Subcutaneous abdominal adipose tissue (tissue), 5 donors: ENCODE measurements around the gene PMM2.
A peak's percentile ranks its signal among the peaks of the same experiment; 100 is the strongest.

Experiments used
- H3K27ac ChIP-seq: one replicate; pipeline ENCODE4 v1.7.0; 2013; ENCODE audit warnings: low read depth, mild to moderate bottlenecking, inconsistent platforms, low read length, moderate library complexity
- H3K27me3 ChIP-seq, 5 donors: one replicate each; pipeline ENCODE4 v1.7.0; 2013; ENCODE audit warnings: low read length in 5 of 5, inconsistent platforms in 1 of 5; ENCODE audit not compliant: control insufficient read depth in 5 of 5, insufficient read depth in 4 of 5
- H3K36me3 ChIP-seq, 5 donors: one replicate each; pipeline ENCODE4 v1.7.0; 2013; ENCODE audit warnings: low read length in 5 of 5; ENCODE audit not compliant: control insufficient read depth in 5 of 5, insufficient read depth in 5 of 5
- H3K4me1 ChIP-seq, 5 donors: one replicate each; pipeline ENCODE4 v1.7.0; 2013; ENCODE audit warnings: low read length in 5 of 5, mild to moderate bottlenecking in 3 of 5, moderate library complexity in 1 of 5; ENCODE audit not compliant: control insufficient read depth in 5 of 5, insufficient read depth in 5 of 5
- H3K4me3 ChIP-seq, 5 donors: one replicate each; pipeline ENCODE4 v1.7.0; 2013; ENCODE audit warnings: low read length in 5 of 5, low read depth in 1 of 5
- H3K9ac ChIP-seq, 5 donors: one replicate each; pipeline ENCODE4 v1.7.0; 2013; ENCODE audit warnings: low read length in 5 of 5, mild to moderate bottlenecking in 4 of 5, moderate library complexity in 3 of 5
- H3K9me3 ChIP-seq, 5 donors: one replicate each; pipeline ENCODE4 v1.7.0; 2013; ENCODE audit warnings: low read length in 5 of 5; ENCODE audit not compliant: control insufficient read depth in 5 of 5
- donor health status: healthy.
- donor health status: healthy.
- donor health status: healthy.
- donor health status: healthy.
- donor health status: healthy.

Gene PMM2

DNA sequence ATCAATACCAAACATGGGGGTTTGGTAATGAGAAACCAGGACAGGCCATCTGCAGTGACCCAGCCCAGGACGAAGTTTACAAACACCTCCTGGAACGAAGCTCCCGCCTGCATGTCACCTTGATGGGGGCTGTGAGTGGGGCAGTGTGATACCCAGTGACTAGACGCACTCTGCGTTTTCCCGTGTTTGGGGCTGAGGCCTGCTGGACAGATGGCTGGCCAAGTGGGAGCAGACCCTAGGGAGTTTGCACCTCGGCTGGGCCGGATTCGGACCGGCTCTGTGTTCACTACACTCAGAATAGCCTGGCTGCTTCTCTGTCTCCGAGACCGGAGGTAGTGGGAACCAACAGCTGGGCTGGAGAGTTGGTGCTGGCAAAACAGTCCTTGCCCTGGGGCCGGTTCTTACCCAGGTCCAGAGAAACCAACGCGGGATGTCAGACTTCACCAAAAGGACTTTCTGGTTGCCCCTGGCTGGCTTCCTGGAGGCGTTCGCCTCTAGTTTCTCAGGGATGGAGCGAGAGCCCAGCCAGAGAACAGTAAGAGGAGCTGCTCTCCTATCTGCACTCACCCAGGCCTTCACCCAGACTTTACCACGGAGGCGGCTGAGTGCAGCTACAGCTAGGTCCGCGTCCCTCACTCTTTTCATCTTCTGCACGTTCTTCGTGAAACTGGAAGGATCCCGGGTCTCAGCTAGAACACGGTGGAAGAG, 50.7 kb downstream of the PMM2 start:
- H3K4me3 ChIP-seq = no peak overlapping the region
- peaks cover 9 to 41% (median 27%) of the 10 kb centered on the region in 5 donors for H3K4me1 ChIP-seq
- no peaks in the 10 kb centered on the region for H3K27me3 ChIP-seq
- no peaks in the 10 kb centered on the region for H3K9me3 ChIP-seq
- H3K27ac ChIP-seq = peak overlapping the region; percentile 51
- peaks cover 0 to 45% (median 26%) of the 10 kb centered on the region in 5 donors for H3K36me3 ChIP-seq
- H3K9ac ChIP-seq = no peak overlapping the region

DNA sequence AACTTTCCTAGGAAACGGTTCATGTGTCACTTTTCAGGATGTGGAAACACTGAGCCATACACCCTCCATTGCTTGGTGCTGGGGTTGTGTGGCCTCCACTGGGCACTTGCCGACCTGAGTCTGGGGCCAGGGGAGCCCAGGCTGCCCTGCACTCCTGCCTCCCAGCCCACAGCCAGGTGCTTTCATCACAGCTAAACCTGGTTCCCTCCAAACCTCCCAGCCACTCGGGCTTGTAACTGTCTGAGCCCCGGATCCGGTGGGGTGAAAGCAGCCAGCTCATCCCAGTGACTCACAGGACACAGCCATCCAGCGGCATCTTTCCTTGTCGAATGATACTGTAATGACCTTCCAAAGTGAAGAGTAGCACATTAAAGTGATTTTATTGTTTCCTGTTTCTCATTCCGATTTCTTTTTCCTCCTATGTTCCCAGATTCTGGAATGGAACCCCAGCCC, 51.3 kb downstream of the PMM2 start:
- Histone ChIP-seq H3K4me1 (peaks cover 9 to 46% (median 32%) of the 10 kb centered on the region in 5 donors), H3K27ac (peak overlapping the region; percentile 51), H3K27me3 (no peaks in the 10 kb centered on the region), H3K36me3 (peaks cover 0 to 47% (median 26%) of the 10 kb centered on the region in 5 donors), H3K9ac (no peak overlapping the region), H3K9me3 (no peaks in the 10 kb centered on the region), H3K4me3 (no peak overlapping the region)

DNA sequence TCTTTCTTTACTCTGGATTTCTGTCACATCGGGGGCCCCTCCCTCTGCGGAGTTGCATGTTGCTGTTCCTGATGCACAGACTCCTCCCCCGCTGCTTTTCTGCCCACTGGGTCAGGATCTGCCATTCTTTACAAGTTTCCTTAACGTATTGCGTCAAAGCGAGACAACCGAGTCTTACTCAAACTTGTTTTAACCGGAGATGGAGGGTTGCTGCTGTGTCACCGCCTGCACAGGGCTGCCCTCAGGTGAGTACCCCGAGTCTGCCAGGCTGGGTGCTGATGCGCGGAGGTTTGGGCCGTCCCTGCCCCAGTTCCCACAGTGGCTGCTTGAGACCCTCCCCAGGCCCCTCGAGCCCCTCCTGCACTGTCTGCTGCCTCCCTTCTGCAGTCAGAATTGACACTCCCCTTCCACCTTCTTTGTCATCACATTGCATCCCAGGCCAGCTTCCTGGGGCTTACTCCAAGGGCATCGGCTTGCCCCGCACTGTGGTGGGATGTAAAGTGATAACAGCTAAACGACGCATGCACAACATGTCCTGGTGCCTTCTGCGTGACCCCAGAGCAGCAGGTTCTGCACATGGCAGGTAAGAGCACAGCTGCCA, 51.9 kb downstream of the PMM2 start:
- peak overlapping the region; percentile 51 for H3K27ac ChIP-seq
- H3K4me1 ChIP-seq = peaks cover 9 to 52% (median 35%) of the 10 kb centered on the region in 5 donors

DNA sequence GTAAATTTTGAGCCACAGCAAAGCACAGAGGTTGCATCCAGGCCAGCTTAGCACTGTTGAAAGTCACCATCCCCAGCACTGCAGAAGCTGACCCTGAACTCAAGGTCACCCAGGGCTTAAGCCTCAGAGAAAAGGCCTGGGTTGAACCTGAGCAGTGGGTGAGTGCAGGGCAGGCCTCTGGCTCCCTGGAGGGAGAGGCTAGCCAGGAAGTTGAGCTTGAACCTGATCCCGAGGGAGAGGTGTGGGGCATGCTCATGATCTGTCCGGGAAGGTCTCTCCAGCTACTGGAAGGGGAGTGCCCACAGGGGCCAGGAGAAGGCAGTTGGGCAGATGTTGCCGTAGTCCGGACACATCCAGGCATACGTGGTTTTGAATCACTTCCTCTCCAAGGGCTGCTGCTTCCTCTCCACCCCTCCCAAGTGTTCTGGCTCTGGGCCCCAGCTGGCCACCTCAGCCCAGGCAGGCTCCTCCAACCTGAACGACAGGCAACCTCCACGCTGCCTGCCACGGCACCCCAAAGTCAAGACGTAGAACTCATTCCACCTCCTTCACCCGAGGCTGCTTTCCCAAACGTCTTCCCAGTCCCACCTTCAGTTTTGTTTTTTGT, 52.7 kb downstream of the PMM2 start:
- Histone ChIP-seq H3K4me1 (peaks cover 9 to 58% (median 38%) of the 10 kb centered on the region in 5 donors), H3K27me3 (no peaks in the 10 kb centered on the region), H3K9ac (peak overlapping the region in 2 of 5 donors; percentile 24 to 28), H3K9me3 (no peaks in the 10 kb centered on the region), H3K36me3 (peaks cover 0 to 58% (median 38%) of the 10 kb centered on the region in 5 donors), H3K27ac (peak overlapping the region; percentile 51), H3K4me3 (peak overlapping the region in 2 of 5 donors; percentile 1 to 12)

More for the DNA sequence above, 51.9 kb downstream of the PMM2 start:
- H3K36me3 ChIP-seq = peaks cover 0 to 50% (median 30%) of the 10 kb centered on the region in 5 donors
- H3K27me3 ChIP-seq = no peaks in the 10 kb centered on the region
- H3K9me3 ChIP-seq = no peaks in the 10 kb centered on the region
- no peak overlapping the region for H3K4me3 ChIP-seq
- H3K9ac ChIP-seq = no peak overlapping the region

DNA sequence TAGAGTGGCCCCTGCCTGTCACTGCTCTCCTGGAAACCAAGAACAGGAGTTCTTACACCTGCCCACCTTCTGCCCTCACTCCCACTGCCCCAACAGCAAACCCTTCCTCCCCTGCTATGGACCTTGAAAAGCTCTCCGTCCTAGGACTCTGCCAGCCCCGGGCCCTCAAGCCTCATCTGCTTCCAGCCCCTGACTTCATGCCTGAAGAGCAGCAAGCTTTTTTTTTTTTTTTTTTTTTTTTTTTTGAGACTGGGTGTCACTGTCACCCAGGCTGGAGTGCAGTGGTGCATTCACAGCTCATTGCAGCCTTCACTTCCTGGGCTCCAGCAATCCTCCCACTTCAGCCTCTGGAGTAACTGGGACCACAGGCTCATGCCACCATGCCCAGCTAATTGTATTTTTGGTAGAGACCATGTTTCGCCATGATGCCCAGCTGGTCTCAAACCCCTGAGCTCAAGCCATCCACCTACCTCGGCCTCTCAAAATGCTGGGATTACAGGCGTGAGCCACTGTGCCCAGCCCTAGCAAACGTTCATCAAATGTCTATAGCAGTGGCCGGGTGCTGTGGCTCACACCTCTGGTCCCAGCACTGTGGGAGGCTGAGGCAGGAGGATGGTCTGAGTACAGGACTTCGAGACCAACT, 54.2 kb downstream of the PMM2 start:
- H3K9me3 ChIP-seq = no peaks in the 10 kb centered on the region
- H3K27me3 ChIP-seq = no peaks in the 10 kb centered on the region
- H3K4me3 ChIP-seq = no peak overlapping the region
- peak overlapping the region; percentile 65 for H3K27ac ChIP-seq
- peaks cover 0 to 70% (median 49%) of the 10 kb centered on the region in 5 donors for H3K36me3 ChIP-seq
- H3K9ac ChIP-seq = no peak overlapping the region
- peaks cover 9 to 64% (median 42%) of the 10 kb centered on the region in 5 donors for H3K4me1 ChIP-seq

DNA sequence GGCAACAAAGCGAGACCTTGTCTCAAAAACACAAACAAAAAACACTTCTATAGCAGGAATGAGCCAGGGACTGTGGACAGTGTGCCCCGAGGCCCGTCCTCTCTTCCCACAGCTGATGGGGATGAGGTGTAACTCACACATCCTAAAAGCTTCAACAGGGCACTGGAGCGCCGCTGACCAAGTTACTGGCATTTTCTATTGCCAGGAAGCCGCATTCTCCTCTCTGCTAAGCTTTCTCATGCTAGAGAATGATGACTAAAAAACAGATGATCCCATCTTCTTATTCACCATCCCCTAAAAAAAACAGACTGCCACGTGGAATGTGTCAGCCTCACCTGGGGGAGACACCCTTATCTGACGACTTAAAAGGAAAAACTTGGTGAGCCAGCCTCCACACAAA, 54.9 kb downstream of the PMM2 start:
- H3K27me3 ChIP-seq = no peaks in the 10 kb centered on the region
- no peak overlapping the region for H3K9ac ChIP-seq
- peaks cover 0 to 70% (median 48%) of the 10 kb centered on the region in 5 donors for H3K36me3 ChIP-seq
- peak overlapping the region; percentile 65 for H3K27ac ChIP-seq
- no peak overlapping the region for H3K4me3 ChIP-seq
- peaks cover 9 to 65% (median 44%) of the 10 kb centered on the region in 5 donors for H3K4me1 ChIP-seq
- H3K9me3 ChIP-seq = no peaks in the 10 kb centered on the region

DNA sequence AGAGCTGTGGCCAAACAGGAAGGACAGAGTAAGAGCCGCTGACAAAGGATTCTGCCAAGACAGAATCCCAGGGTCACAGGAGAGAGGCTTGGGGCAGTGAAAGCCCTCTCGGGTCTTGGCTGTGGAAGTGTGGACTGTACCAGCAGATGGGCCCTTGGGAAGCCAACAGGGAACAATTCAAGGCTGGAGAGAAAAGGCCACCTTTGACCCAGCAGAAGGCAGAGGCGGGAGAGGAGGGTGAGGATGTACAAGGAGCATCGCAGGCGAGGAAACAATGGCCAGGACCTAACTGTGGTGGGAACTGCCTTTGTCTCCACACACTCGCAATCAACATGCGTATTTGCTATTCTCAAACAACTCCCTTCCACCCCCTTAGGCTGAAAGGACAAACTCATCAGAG, 55.5 kb downstream of the PMM2 start:
- no peaks in the 10 kb centered on the region for H3K27me3 ChIP-seq
- H3K9ac ChIP-seq = peak overlapping the region in 1 of 5 donors; percentile 33
- H3K9me3 ChIP-seq = no peaks in the 10 kb centered on the region
- peaks cover 9 to 65% (median 44%) of the 10 kb centered on the region in 5 donors for H3K4me1 ChIP-seq
- H3K36me3 ChIP-seq = peaks cover 0 to 67% (median 48%) of the 10 kb centered on the region in 5 donors
- H3K27ac ChIP-seq = peak overlapping the region; percentile 65
- H3K4me3 ChIP-seq = no peak overlapping the region

DNA sequence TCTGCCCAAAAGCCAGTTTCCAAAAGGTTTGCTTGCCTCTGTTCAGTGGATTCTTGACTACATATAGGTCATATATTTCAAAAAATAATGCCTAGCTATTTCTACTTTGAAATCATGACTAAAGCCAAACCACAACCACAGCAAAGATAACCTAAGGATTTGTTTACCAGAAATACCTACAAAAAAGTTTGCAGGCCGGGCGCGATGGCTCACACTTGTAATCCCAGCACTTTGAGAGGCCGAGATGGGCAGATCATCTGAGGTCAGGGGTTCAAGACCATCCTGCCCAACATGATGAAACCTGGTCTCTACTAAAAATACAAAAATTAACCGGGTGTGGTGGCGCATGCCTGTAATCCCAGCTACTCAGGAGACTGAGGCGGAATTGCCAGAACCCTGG, 56.0 kb downstream of the PMM2 start:
- H3K27ac ChIP-seq = peak overlapping the region; percentile 65
- no peak overlapping the region for H3K4me3 ChIP-seq
- no peaks in the 10 kb centered on the region for H3K27me3 ChIP-seq
- H3K9ac ChIP-seq = no peak overlapping the region
- H3K4me1 ChIP-seq = peaks cover 9 to 69% (median 44%) of the 10 kb centered on the region in 5 donors
- H3K9me3 ChIP-seq = no peaks in the 10 kb centered on the region
- peaks cover 0 to 67% (median 48%) of the 10 kb centered on the region in 5 donors for H3K36me3 ChIP-seq

DNA sequence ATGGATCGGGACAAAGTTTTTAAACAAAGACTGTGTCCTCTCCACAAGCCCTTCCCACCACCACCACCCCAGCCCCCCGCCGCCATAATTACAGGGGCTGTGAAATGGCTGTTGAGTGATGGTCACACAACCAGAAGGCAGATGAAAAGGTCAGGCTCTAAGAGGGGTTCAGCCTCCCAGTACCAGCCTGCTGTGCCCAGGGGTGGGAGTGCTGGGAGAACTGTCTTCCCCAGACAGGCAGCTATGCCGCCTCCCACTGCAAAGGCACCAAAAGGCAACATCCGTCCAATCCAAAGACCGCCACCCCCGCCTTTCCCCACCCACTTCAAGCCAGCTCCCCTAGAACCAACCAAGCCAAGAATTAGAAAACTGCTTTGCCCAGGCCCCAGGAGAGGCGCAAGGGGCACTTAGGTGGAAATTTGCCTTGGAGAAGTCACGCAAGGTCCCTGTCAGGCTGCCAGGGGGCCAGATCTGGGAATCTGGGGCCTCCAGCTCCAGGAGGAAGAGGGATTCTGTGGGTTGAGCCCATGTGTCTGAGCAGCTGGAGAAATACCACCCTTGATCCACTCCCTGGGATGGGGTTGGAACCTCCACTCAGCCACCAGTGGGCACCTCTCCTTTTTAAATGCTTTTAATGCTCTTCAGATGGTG, 56.8 kb downstream of the PMM2 start:
- Histone ChIP-seq H3K4me1 (peaks cover 9 to 63% (median 44%) of the 10 kb centered on the region in 5 donors), H3K36me3 (peaks cover 0 to 67% (median 49%) of the 10 kb centered on the region in 5 donors), H3K4me3 (no peak overlapping the region), H3K9ac (no peak overlapping the region), H3K27ac (peak overlapping the region; percentile 23), H3K27me3 (no peaks in the 10 kb centered on the region), H3K9me3 (no peaks in the 10 kb centered on the region)
